ENCODE data around the gene TNMD. TPM values are rescaled to one million over a fixed set of nuclear protein-coding genes. Genes with fewer than 3 reads are reported as not detected.
A peak's percentile ranks its signal among the peaks of the same experiment; 100 is the strongest.

Gene TNMD
- total RNA-seq, 1 experiment from 2014 or later = not detected

GRCh38 chrX:100587861-100588260 lies 3.1 kb downstream of the TNMD start:
- ChIA-PET POLR2A (interaction anchor here (0.6 kb wide), 1 partner anchor 87 kb away, joined by 3 read pairs; no protein-coding TSS in a partner anchor), CTCF (no interaction called here)
- no peak overlapping the region for H3K4me3 Mint-ChIP-seq (ENCODE audit: unreplicated experiment)
- intact Hi-C loops (cut with micrococcal nuclease; ENCODE audit: unreplicated experiment) = no loop called here
- H3K4me3 ChIP-seq (ENCODE audit: low read depth, low read length) = no peak overlapping the region
- H3K9me3 Mint-ChIP-seq (ENCODE audit: unreplicated experiment) = no peaks in the 10 kb centered on the region
- no peaks in the 10 kb centered on the region for H3K9me3 ChIP-seq
- no peak overlapping the region for H3K27ac Mint-ChIP-seq (ENCODE audit: unreplicated experiment)
- no TSS peak for BruUV-seq (replicated peaks)
- TF ChIP-seq CTCF (IDR thresholded peaks at IDR 0.05; ENCODE audit: insufficient read depth in 1 of 2, low read depth in 1 of 2, low read length in 1 of 2, severe bottlenecking in 1 of 2, unreplicated experiment in 1 of 2) = no peak
- no peaks in the 10 kb centered on the region for H3K27me3 Mint-ChIP-seq (ENCODE audit: insufficient read depth, unreplicated experiment)
- H3K4me1 ChIP-seq = peaks cover 3% of the 10 kb centered on the region
- peaks cover 20% of the 10 kb centered on the region for H3K4me1 Mint-ChIP-seq (ENCODE audit: low read depth, unreplicated experiment)
- no peaks in the 10 kb centered on the region for H3K36me3 ChIP-seq (ENCODE audit: control insufficient read depth, insufficient read depth, low read length)
- DNase-seq = peak in 1 of 2 experiments; percentile 3
- H3K27me3 ChIP-seq (replicated peaks; ENCODE audit: control insufficient read depth, insufficient read depth, low read length) = no peaks in the 10 kb centered on the region
- no peaks in the 10 kb centered on the region for H3K36me3 Mint-ChIP-seq (ENCODE audit: insufficient read depth, unreplicated experiment)

- Histone ChIP-seq H3K4me3 (ENCODE audit: low read depth, low read length) (no peak overlapping the region), H3K36me3 (ENCODE audit: control insufficient read depth, insufficient read depth, low read length) (no peaks in the 10 kb centered on the region), H3K4me1 (peaks cover 3% of the 10 kb centered on the region), H3K9me3 (no peaks in the 10 kb centered on the region), H3K27me3 (replicated peaks; ENCODE audit: control insufficient read depth, insufficient read depth, low read length) (no peaks in the 10 kb centered on the region)
- peaks cover 19% of the 10 kb centered on the region for H3K4me1 Mint-ChIP-seq (ENCODE audit: low read depth, unreplicated experiment)
- H3K9me3 Mint-ChIP-seq (ENCODE audit: unreplicated experiment) = no peaks in the 10 kb centered on the region
- ChIA-PET POLR2A (no interaction called here), CTCF (no interaction called here)
- no peaks in the 10 kb centered on the region for H3K27me3 Mint-ChIP-seq (ENCODE audit: insufficient read depth, unreplicated experiment)
- intact Hi-C loops (cut with micrococcal nuclease; ENCODE audit: unreplicated experiment) = no loop called here
- no TSS peak for BruUV-seq (replicated peaks)
- TF ChIP-seq CTCF (IDR thresholded peaks at IDR 0.05; ENCODE audit: insufficient read depth in 1 of 2, low read depth in 1 of 2, low read length in 1 of 2, severe bottlenecking in 1 of 2, unreplicated experiment in 1 of 2) = no peak
- no peak for DNase-seq
- H3K36me3 Mint-ChIP-seq (ENCODE audit: insufficient read depth, unreplicated experiment) = no peaks in the 10 kb centered on the region
- H3K4me3 Mint-ChIP-seq (ENCODE audit: unreplicated experiment) = no peak overlapping the region
- no peak overlapping the region for H3K27ac Mint-ChIP-seq (ENCODE audit: unreplicated experiment)
Observed at GRCh38 chrX:100591256-100592051, 6.7 kb downstream of the TNMD start.

- Mint-ChIP-seq H3K4me3 (ENCODE audit: unreplicated experiment) (no peak overlapping the region), H3K4me1 (ENCODE audit: low read depth, unreplicated experiment) (peaks cover 13% of the 10 kb centered on the region), H3K27me3 (ENCODE audit: insufficient read depth, unreplicated experiment) (no peaks in the 10 kb centered on the region), H3K9me3 (ENCODE audit: unreplicated experiment) (no peaks in the 10 kb centered on the region), H3K27ac (ENCODE audit: unreplicated experiment) (no peak overlapping the region), H3K36me3 (ENCODE audit: insufficient read depth, unreplicated experiment) (no peaks in the 10 kb centered on the region)
- TF ChIP-seq CTCF (IDR thresholded peaks at IDR 0.05; ENCODE audit: insufficient read depth in 1 of 2, low read depth in 1 of 2, low read length in 1 of 2, severe bottlenecking in 1 of 2, unreplicated experiment in 1 of 2) = no peak
- BruUV-seq (replicated peaks) = no TSS peak
- Histone ChIP-seq H3K27me3 (replicated peaks; ENCODE audit: control insufficient read depth, insufficient read depth, low read length) (no peaks in the 10 kb centered on the region), H3K4me1 (no peaks in the 10 kb centered on the region; the same call in none of the 2 replicates), H3K36me3 (ENCODE audit: control insufficient read depth, insufficient read depth, low read length) (no peaks in the 10 kb centered on the region), H3K9me3 (no peaks in the 10 kb centered on the region), H3K4me3 (ENCODE audit: low read depth, low read length) (no peak overlapping the region)
- ChIA-PET CTCF (no interaction called here), POLR2A (no interaction called here)
- intact Hi-C loops (cut with micrococcal nuclease; ENCODE audit: unreplicated experiment) = no loop called here
- no peak for DNase-seq
Observed at GRCh38 chrX:100593126-100593525, 8.4 kb downstream of the TNMD start.
